HG02884 (cell line): ENCODE results near the gene CGNL1.

Experiments
- ATAC-seq: cut with Tn5 transposase; IDR thresholded peaks from one replicate; pipeline ENCODE4 v1.9.1; 2021; ENCODE audit warnings: mild to moderate bottlenecking, moderate library complexity; ENCODE audit not compliant: unreplicated experiment

Gene CGNL1

DNA sequence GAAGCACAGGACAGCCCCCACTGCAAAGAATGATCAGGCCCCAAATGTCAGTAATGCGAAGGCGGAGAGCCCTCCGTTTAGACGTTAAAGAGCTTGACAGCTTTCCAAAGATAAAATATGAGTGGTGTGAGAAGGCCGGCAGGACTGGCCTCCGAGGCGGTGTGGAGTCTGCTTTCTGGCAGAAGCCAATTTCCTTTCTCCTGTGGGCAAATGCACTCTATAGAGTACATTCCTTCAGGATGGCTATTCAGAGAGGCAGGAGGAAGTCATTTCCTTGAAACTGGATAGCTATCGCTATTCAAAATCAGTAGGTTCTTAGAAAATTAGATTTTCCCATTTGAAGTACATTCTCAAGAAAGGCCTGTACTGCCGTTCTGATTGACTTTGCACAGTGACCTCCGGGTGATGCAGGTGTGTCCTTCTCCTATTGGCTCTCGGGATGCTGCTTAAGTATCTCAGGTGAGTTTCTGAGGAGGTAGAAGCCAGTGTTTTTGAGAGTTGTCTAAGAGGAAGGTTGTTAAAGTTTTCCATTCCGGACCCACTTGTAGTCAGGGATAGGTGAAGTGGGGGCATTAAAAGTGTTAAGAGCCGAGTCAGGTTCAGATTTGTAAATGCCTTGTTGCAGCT is 142.6 kb downstream of the CGNL1 start:
- ATAC-seq: no peak

GRCh38 chr15:57519806-57520205 is 143.5 kb downstream of the CGNL1 start:
- ATAC-seq: no peak

DNA sequence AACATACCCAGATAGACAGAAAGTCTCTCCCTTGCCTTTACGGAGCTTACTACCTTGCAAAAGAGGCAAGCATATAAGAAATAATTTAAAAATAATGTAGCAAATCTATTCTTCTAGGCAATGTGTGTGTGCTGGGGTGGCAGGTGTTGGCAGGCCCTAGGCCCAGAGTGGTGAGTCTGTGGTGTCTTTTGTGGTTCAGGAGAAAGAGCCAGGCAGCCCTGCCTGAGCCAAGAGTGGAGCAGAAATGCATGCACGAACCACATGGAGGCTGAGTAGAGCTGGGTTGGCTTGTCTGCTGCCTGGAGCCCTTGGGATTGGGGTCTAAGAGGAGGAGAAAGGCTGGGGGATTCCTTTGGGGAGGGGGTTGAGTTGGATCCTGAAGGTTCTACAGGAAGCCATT is 145.2 kb downstream of the CGNL1 start:
- no peak for ATAC-seq

GRCh38 chr15:57522148-57522547 is 145.8 kb downstream of the CGNL1 start:
- no peak for ATAC-seq

DNA sequence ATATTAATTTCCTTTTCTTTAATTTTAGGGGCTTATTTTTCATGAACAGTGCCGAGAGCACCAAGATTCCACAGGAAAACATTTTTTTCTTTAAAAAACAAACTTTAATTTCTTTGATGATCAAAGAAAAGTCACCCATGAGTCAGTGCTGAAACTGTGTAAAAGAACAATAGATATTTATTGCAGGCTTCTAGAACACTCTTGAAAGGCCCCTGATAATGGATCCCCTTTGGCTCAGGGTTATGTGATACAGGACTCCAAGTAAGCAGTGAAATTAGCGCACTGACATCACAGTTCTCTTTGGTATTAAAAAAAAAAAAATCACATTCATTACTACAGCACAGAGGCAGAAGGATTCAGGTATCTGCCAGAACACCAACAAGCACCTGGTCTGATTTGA is 149.3 kb downstream of the CGNL1 start:
- ATAC-seq: no peak

- no peak for ATAC-seq
Measured at GRCh38 chr15:57526076-57526475, 149.8 kb downstream of the CGNL1 start.

DNA sequence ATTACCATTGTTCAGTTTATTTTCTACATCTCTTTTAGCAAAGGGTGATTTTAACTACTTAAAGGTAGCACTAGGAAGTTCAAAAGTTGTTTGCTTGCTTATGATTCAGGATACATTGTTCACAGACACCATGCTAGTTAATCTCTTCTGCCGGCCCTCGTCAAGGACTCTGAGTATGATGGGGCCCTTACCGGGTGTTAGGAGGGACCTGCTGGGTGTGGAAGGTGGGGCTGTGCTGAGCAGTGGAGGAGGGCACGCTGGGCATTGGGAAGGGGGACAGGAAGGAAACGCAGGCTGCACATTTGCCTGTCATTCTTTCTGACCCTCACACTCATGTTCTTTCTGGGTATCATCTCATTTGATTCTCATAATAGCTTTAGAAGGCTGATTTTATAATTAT is 150.3 kb downstream of the CGNL1 start:
- no peak for ATAC-seq

- no peak for ATAC-seq
Measured at GRCh38 chr15:57527382-57528091, 151.2 kb downstream of the CGNL1 start.

DNA sequence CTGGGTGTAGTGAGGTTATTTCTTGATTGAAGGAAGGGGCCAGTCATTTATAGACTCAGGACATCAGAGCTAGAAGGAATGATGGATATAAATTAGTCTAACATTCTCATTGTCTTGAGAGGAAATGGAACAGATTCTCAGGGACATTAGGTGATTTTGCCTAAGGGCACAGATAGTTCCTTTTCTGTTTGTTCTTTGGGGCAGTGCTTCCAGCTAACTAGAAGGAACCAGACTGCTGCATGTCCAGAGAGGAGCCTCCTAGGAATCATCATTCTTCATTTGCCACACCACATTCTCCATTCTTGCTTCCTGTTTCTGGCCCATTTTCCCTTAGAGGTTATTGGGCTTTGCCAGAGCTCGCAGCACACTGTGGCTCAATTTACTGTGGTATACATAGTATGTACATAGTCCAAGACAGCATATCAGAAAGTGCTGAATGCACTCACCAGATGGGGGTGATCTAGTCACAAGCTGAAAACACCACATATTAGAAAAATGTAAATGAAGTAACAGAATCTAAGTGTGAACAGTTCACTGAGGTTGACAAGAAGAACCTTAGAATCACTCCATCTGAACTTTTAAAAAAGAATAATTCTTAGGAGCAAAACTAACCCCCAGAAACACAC is 152.7 kb downstream of the CGNL1 start:
- no peak for ATAC-seq

DNA sequence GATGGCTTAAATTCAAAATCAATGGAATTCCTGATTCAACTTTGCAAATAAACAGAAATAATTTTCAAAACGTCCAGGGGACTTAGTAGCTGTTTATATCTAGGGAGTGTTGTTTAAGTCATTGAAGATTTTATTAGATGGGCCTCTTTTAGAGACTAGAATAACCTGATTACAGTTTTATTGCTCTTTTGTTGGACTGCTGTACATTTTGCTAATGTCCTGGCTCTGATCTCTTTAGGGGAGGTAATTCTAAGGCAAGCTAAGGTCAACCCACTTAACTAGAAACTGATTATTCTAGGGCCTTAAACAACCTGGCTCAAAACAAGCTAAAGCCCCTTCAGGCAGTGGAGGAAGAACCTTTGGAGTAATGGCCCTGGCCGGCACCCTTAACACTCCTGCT is 153.4 kb downstream of the CGNL1 start:
- no peak for ATAC-seq

GRCh38 chr15:57532731-57533447 is 156.6 kb downstream of the CGNL1 start:
- no peak for ATAC-seq

- ATAC-seq: no peak
Measured at GRCh38 chr15:57533448-57533799, 157.1 kb downstream of the CGNL1 start.

DNA sequence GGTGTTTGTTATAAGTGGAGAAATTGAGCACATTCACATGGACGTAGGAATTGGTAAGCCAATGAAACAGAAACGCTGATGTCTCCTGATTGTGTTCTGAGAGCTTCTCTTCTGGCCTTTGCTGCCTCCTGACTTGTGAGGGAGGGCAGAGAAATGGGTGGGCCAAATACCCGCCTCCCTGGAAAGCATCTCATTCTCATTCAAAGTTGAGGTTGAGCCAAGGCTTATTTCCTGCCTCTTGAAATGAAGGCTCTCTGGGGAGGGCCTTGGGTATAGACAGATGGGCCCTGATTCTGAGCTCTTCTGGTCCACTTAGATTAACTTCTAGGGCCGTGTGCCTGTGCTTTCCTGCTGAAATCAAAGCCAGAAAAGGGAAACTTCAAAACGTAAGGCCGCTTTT is 158.0 kb downstream of the CGNL1 start:
- ATAC-seq: no peak

DNA sequence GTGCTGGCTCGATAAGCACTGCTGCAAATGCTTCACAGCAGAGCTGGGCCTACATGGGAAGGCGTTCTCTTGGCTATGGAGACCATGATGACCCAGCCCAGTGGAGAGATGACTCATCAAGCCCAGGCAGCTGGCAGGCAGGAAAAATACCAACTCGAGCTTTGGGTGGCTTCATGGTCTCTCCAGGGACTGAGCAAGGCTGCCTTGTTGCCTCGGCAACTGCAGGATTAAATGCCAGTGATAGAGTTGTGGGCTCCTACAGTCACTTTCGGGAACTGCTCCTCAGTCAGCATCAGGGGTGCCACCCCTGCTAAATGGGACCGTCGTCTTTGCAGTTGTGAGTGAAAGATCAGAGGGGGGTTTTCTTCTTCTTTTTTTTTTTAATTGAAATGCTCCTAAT is 160.8 kb downstream of the CGNL1 start:
- ATAC-seq: no peak

DNA sequence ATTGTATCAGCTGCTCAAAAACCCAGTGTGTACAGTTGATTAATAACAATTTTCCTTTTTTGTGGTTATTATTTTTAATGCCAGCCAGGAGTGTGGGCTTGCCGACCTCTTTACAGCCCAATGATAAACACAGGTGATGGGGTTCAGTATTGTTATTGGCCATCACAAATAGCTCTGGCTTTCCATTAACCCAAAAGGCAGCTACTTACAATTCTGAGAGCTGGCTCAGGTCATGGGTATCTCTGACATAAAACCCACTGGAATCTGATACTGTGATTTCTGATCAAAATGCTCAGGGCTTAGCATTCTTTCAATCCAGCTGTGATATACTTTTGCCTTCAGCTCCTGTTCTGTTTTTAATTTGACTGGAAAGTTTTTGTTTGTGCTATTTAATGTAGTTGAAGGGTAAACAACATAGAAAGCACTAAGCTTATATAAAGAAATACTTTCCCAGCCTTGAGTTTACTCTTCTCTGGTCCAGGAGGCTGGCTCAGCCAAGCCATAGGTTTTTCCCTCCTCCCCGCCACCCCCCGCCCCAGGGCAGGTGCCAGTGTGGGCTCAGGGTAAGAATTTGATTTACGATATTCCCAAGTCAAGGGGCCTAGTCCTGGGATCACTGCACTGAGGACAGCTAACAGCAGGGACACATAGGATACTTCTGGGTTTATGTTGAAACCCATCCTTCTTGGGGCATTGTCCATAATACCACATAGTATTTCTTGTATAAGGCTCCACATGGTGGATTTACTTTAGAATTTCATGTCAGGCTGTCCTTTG is 161.4 kb downstream of the CGNL1 start:
- ATAC-seq: no peak

DNA sequence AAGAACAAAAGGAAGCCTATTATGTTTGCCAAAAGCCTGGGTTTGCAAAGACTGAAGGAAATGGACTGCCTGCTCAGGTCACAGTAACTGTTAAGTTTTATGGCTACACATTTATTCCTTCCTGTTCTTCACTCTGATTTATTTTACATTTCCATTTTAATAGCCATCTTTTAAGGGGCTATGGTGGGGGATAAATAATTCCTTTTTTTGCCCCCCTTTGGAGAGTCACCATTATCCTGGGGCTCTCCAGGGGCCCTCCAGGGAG is 161.9 kb downstream of the CGNL1 start:
- no peak for ATAC-seq

GRCh38 chr15:57538821-57539220 is 162.5 kb downstream of the CGNL1 start:
- ATAC-seq: no peak

DNA sequence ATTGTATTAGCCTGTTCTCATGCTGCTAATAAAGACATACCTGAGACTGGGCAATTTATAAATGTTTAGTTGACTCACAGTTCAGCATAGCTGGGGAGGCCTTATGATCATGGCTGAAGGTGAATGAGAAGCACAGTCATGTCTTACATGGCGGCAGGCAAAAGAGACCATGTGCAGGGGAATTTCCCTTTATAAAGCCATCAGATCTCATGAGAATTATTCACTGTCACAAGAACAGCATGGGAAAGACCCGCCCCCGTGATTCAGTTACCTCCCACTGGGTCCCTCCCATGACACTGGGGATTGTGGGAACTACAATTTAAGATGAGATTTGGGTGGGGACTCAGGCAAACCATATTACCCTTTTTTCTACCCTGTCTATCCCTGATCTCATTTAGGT is 163.9 kb downstream of the CGNL1 start:
- ATAC-seq: no peak

DNA sequence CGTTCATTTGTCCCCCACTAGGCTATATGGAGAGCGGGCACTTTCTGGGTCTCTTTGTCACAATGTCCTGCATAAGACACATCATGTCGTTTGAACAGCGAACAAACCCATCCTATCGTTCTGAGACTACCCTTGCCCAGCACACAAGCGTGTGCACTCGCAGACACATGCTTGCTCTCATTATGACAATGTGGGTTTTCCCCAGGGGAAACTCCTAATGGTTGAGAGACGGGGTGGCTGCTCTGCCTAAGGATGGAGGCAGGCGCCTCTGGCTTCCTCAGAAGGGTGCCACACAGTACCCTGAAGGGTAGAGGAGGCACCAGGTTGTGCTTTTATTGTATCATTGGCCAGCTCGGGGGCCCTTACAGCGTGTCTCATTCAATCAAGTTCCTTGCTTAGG is 164.4 kb downstream of the CGNL1 start:
- ATAC-seq: no peak

DNA sequence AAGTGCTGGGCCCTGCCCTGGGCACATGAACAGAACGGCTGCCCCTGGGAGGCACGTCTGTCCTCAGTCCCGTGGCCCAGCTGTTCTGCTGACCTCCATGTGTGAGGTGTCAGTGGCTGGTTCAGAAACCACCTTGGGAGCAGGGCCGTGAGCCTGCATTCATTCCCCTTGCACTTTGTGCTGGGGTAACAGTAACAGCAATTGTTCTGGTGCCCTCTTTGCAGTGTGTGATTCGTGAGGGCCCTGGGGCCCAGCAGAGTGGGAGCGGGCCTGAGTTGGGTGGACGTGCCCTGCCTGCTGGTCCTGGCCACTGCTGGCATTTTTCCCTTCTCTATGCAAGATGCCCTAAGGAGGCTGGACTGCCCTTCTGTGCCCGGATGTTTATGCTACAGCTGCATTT is 165.0 kb downstream of the CGNL1 start:
- no peak for ATAC-seq

DNA sequence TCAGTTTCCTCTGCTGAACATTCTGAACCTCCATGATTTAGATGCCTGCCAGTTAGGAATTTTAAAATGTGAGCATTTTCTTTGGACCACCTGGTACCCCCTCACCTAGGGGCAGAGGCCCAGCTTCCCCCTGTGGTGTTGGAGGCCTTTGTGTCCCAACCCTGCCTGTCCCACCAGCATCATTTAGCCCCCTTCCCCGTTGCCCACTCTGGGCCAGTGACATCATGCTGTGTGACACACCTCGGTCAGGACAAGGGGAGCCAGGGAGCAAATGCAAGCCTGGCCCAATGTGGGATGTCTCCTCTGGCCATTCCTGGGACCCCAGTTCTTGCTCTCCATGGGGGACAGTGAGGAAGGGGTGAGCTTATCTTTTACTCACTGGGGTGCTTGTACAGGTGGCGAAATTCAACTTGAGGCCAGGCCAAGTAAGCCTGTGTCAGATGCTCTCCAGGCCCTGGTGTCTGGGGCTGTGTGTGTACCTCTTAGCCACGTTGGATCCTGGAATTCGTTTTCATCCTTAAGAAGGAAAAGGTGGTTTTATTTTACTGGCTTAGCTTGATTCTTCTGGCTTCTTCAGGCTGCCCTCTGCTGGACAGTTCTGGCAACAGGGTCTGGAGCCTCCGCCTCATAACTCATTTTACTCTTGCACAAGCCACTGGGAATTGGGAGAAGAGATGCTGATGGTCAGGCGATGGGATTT is 165.7 kb downstream of the CGNL1 start:
- no peak for ATAC-seq
